ENCODE results near the gene PLCH1.

The PLCH1 gene

GRCh38 chr3:155611456-155611855 is 133.4 kb downstream of the PLCH1 start:
- no peaks in the 10 kb centered on the region for H3K79me2 ChIP-seq (ENCODE audit: low read length)
- H3K9me3 ChIP-seq (ENCODE audit: insufficient read depth, low read length) = no peaks in the 10 kb centered on the region
- no peak overlapping the region for H3K9ac ChIP-seq (ENCODE audit: low read length)

GRCh38 chr3:155609586-155609985 is 135.3 kb downstream of the PLCH1 start:
- H3K27me3 ChIP-seq (ENCODE audit: low read depth, low read length) = no peaks in the 10 kb centered on the region
- H3K9ac ChIP-seq (ENCODE audit: low read length) = no peak overlapping the region
- H3K9me3 ChIP-seq (ENCODE audit: insufficient read depth, low read length) = no peaks in the 10 kb centered on the region
- no peak overlapping the region for H2AFZ ChIP-seq (ENCODE audit: low read depth, low read length)
- no peaks in the 10 kb centered on the region for H3K4me1 ChIP-seq (ENCODE audit: low read length)
- H3K27ac ChIP-seq (ENCODE audit: low read length) = no peak overlapping the region
- no peaks in the 10 kb centered on the region for H3K36me3 ChIP-seq (replicated peaks; ENCODE audit: low read depth, low read length)
- no peaks in the 10 kb centered on the region for H4K20me1 ChIP-seq (ENCODE audit: insufficient read depth, low read length)
- TF ChIP-seq EZH2phosphoT487 (IDR thresholded peaks at IDR 0.05; ENCODE audit: low read depth) (no peak), CTCF (IDR thresholded peaks at IDR 0.05; ENCODE audit: low read depth, low read length) (no peak)
- no peak overlapping the region for H3K4me2 ChIP-seq (ENCODE audit: low read length)
- H3K4me3 ChIP-seq (ENCODE audit: low read length) = no peak overlapping the region
- H3K79me2 ChIP-seq (ENCODE audit: low read length) = no peaks in the 10 kb centered on the region

More at GRCh38 chr3:155611456-155611855, 133.4 kb downstream of the PLCH1 start:
- Histone ChIP-seq H2AFZ (ENCODE audit: low read depth, low read length) (no peak overlapping the region), H3K4me3 (ENCODE audit: low read length) (no peak overlapping the region), H3K4me2 (ENCODE audit: low read length) (no peak overlapping the region), H3K27ac (ENCODE audit: low read length) (no peak overlapping the region), H4K20me1 (ENCODE audit: insufficient read depth, low read length) (no peaks in the 10 kb centered on the region), H3K36me3 (replicated peaks; ENCODE audit: low read depth, low read length) (no peaks in the 10 kb centered on the region), H3K27me3 (ENCODE audit: low read depth, low read length) (no peaks in the 10 kb centered on the region), H3K4me1 (ENCODE audit: low read length) (no peaks in the 10 kb centered on the region)
- TF ChIP-seq EZH2phosphoT487 (IDR thresholded peaks at IDR 0.05; ENCODE audit: low read depth) (no peak), CTCF (IDR thresholded peaks at IDR 0.05; ENCODE audit: low read depth, low read length) (no peak)

GRCh38 chr3:155608228-155608920 is 136.5 kb downstream of the PLCH1 start:
- H3K4me2 ChIP-seq (ENCODE audit: low read length) = no peak overlapping the region
- H3K79me2 ChIP-seq (ENCODE audit: low read length) = no peaks in the 10 kb centered on the region
- H3K27me3 ChIP-seq (ENCODE audit: low read depth, low read length) = no peaks in the 10 kb centered on the region
- no peaks in the 10 kb centered on the region for H3K9me3 ChIP-seq (ENCODE audit: insufficient read depth, low read length)
- no peaks in the 10 kb centered on the region for H3K36me3 ChIP-seq (replicated peaks; ENCODE audit: low read depth, low read length)
- no peaks in the 10 kb centered on the region for H4K20me1 ChIP-seq (ENCODE audit: insufficient read depth, low read length)
- H3K9ac ChIP-seq (ENCODE audit: low read length) = no peak overlapping the region
- TF ChIP-seq CTCF (IDR thresholded peaks at IDR 0.05; ENCODE audit: low read depth, low read length) = no peak
- TF ChIP-seq EZH2phosphoT487 (IDR thresholded peaks at IDR 0.05; ENCODE audit: low read depth) = no peak
- no peaks in the 10 kb centered on the region for H3K4me1 ChIP-seq (ENCODE audit: low read length)
- H3K27ac ChIP-seq (ENCODE audit: low read length) = no peak overlapping the region
- H3K4me3 ChIP-seq (ENCODE audit: low read length) = no peak overlapping the region
- H2AFZ ChIP-seq (ENCODE audit: low read depth, low read length) = no peak overlapping the region

- Histone ChIP-seq H3K9me3 (ENCODE audit: insufficient read depth, low read length) (no peaks in the 10 kb centered on the region), H3K4me3 (ENCODE audit: low read length) (no peak overlapping the region), H3K27me3 (ENCODE audit: low read depth, low read length) (no peaks in the 10 kb centered on the region), H3K79me2 (ENCODE audit: low read length) (no peaks in the 10 kb centered on the region), H3K9ac (ENCODE audit: low read length) (no peak overlapping the region), H3K36me3 (replicated peaks; ENCODE audit: low read depth, low read length) (no peaks in the 10 kb centered on the region), H4K20me1 (ENCODE audit: insufficient read depth, low read length) (no peaks in the 10 kb centered on the region), H2AFZ (ENCODE audit: low read depth, low read length) (no peak overlapping the region), H3K27ac (ENCODE audit: low read length) (no peak overlapping the region), H3K4me1 (ENCODE audit: low read length) (no peaks in the 10 kb centered on the region), H3K4me2 (ENCODE audit: low read length) (no peak overlapping the region)
- no peak for TF ChIP-seq EZH2phosphoT487 (IDR thresholded peaks at IDR 0.05; ENCODE audit: low read depth)
- no peak for TF ChIP-seq CTCF (IDR thresholded peaks at IDR 0.05; ENCODE audit: low read depth, low read length)
Observed at GRCh38 chr3:155607761-155608160, 137.1 kb downstream of the PLCH1 start.
